Sciatic nerve (tissue), 2 donors: ENCODE measurements around the gene MEP1B. TPM values are rescaled to one million over a fixed set of nuclear protein-coding genes. Genes with fewer than 3 reads are reported as not detected.
"Not testable (repeated sequence)": the region's sequence is repeated elsewhere in the genome, so short reads cannot be mapped to it uniquely, and the experiment has no call there.

ENCODE experiments used
- ATAC-seq: fragments of 200-7000 bp; cut with Tn5 transposase; one replicate; pipeline ENCODE4 v1.9.1; 2020; ENCODE audit warnings: mild to moderate bottlenecking, moderate library complexity
- DNase-seq: peaks from one replicate; pipeline ENCODE4 v3.0.0-alpha.2; 2020; ENCODE audit warnings: low spot score
- intact Hi-C: fragments of 100-400 bp; cut with DNase I; formaldehyde crosslinking; loops from one replicate; pipeline ENCODE4 v1.14.2; 2022
- total RNA-seq: library from RNA; stranded (reverse); fragmentation: NEBNext Ultra II Directional; extraction: Animal tissue kit (Norgen Biotek cat#: 25700); gene quantifications from one replicate; pipeline ENCODE4 v1.2.1, GENCODE V29; 2021
- donor health status: DM: no; HTN: no; CAD: no.
- donor health status: DM: no; HTN: no; CAD: no.

The MEP1B gene
- not detected for total RNA-seq

- DNase-seq (no peak), ATAC-seq (no peak)
- intact Hi-C loops: no loop called here
Observed at GRCh38 chr18:32189790-32190189, at the start of gene MEP1B. Gene MEP1B (plus strand): TSS chr18:32190039. CDS start chr18:32190071, 32 bp downstream.

- no peak for DNase-seq
- intact Hi-C loops: no loop called here
- ATAC-seq: no peak
Observed at GRCh38 chr18:32148185-32148870, 41.5 kb upstream of the MEP1B start.

- intact Hi-C loops: no loop called here
- no peak for ATAC-seq
- DNase-seq: no peak
Observed at GRCh38 chr18:32152705-32153448, 37.0 kb upstream of the MEP1B start.

- ATAC-seq (no peak), DNase-seq (no peak)
- intact Hi-C loops: no loop called here
Observed at GRCh38 chr18:32156855-32157254, 33.0 kb upstream of the MEP1B start.

GRCh38 chr18:32157580-32157979, 32.3 kb upstream of the MEP1B start:
- ATAC-seq: no peak
- no peak for DNase-seq
- intact Hi-C loops: no loop called here

- ATAC-seq (peak; percentile 98), DNase-seq (peak; percentile 86)
- intact Hi-C loops: no loop called here
Observed at GRCh38 chr18:32158108-32158624, 31.7 kb upstream of the MEP1B start.

- intact Hi-C loops, ATAC-seq: not testable (repeated sequence)
Observed at GRCh38 chr18:32158631-32159030, 31.2 kb upstream of the MEP1B start.

GRCh38 chr18:32160547-32160946, 29.3 kb upstream of the MEP1B start:
- no peak for ATAC-seq
- no peak for DNase-seq
- intact Hi-C loops: loop anchor here (5.0 to 10.0 kb wide), 2 partner anchors 104 to 397 kb away; no protein-coding TSS in a partner anchor

More at GRCh38 chr18:32158631-32159030, 31.2 kb upstream of the MEP1B start:
- not testable (repeated sequence) for DNase-seq

GRCh38 chr18:32167980-32168730, 21.7 kb upstream of the MEP1B start:
- intact Hi-C loops: loop anchor here (10.0 kb wide), 1 partner anchor 97 kb away; no protein-coding TSS in a partner anchor
- DNase-seq (no peak), ATAC-seq (no peak)

GRCh38 chr18:32173654-32174053, 16.2 kb upstream of the MEP1B start:
- ATAC-seq (no peak), DNase-seq (no peak)
- intact Hi-C loops: no loop called here

- no peak for DNase-seq
- ATAC-seq: no peak
- intact Hi-C loops: no loop called here
Observed at GRCh38 chr18:32174719-32175118, 15.1 kb upstream of the MEP1B start.

- intact Hi-C loops: no loop called here
Observed at GRCh38 chr18:32175265-32175664, 14.6 kb upstream of the MEP1B start.

GRCh38 chr18:32176745-32177144, 13.1 kb upstream of the MEP1B start:
- DNase-seq, ATAC-seq, intact Hi-C loops: not testable (repeated sequence)

More at GRCh38 chr18:32175265-32175664, 14.6 kb upstream of the MEP1B start:
- DNase-seq (no peak), ATAC-seq (no peak)

GRCh38 chr18:32177530-32177929, 12.3 kb upstream of the MEP1B start:
- intact Hi-C loops: no loop called here
- no peak for ATAC-seq
- DNase-seq: no peak

- intact Hi-C loops: no loop called here
- ATAC-seq (no peak), DNase-seq (no peak)
Observed at GRCh38 chr18:32183503-32183902, 6.3 kb upstream of the MEP1B start.

GRCh38 chr18:32190209-32190608, 370 bp downstream of the MEP1B start:
- intact Hi-C loops: no loop called here
- DNase-seq (no peak), ATAC-seq (no peak)

- ATAC-seq: no peak
- intact Hi-C loops: no loop called here
Observed at GRCh38 chr18:32195881-32196815, 6.3 kb downstream of the MEP1B start.

GRCh38 chr18:32200766-32201165, 10.9 kb downstream of the MEP1B start:
- DNase-seq: no peak
- no peak for ATAC-seq
- intact Hi-C loops: no loop called here

More at GRCh38 chr18:32195881-32196815, 6.3 kb downstream of the MEP1B start:
- DNase-seq: no peak
